Activated gamma-delta T cell (primary cell): ENCODE results near the gene LRRC37B.
"Not testable (repeated sequence)": the region's sequence is repeated elsewhere in the genome, so short reads cannot be mapped to it uniquely, and the experiment has no call there.

ENCODE experiments used
- DNase-seq: peaks from one replicate; lab custom pipeline; 2025; lab: John Stamatoyannopoulos, UW

Gene LRRC37B

DNA sequence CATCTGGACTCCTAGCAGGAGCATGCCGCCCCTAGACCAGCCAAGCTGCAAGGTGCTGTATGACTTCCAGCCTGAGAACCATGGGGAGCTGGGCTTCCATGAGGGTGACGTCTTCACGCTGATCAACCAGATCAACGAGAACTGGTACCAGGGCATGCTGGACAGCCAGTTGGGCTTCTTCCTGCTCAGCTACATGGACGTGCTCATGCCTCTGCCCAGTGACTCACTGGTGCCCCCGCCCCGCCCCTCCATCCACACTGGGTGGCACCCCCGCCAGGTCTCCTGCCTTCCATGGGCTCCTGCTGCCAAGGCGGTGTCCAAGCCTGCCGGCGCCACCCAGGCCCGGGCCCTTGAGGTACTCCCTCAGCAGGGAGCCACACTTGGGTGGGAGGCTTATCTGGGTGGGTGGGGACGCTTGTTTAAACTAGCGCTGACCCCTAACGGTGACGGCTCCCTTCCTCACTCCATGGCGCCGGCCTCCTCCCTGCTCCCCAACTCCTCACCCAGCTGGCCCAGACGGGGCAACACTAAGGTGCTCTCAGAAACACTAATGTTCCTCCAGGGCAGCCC is 34.2 kb downstream of the LRRC37B start:
- not testable (repeated sequence) for DNase-seq

GRCh38 chr17:32042266-32042665 is 35.1 kb downstream of the LRRC37B start:
- DNase-seq = not testable (repeated sequence)

DNA sequence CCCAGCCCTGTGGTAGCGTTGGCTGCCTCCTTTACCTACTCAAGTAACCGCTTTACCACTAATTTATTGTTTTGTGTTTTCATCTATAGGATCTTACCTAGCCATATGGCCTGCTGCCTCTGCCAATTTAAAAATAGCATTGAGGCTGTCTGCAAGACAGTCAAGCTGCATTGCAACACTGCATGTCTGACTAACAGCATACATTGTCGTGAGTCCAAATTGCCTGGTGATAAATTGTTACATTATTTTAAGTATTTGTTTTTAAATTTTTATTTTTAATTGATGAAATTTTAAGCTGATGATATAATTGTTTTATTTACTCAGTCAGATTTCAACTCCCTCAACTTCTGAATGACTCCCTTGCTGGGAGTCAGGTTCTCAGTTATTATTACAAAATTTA is 38.4 kb downstream of the LRRC37B start:
- DNase-seq = not testable (repeated sequence)

GRCh38 chr17:32047663-32048062 is 40.5 kb downstream of the LRRC37B start:
- not testable (repeated sequence) for DNase-seq

- not testable (repeated sequence) for DNase-seq
Observed at GRCh38 chr17:32054985-32055384, 47.8 kb downstream of the LRRC37B start.

DNA sequence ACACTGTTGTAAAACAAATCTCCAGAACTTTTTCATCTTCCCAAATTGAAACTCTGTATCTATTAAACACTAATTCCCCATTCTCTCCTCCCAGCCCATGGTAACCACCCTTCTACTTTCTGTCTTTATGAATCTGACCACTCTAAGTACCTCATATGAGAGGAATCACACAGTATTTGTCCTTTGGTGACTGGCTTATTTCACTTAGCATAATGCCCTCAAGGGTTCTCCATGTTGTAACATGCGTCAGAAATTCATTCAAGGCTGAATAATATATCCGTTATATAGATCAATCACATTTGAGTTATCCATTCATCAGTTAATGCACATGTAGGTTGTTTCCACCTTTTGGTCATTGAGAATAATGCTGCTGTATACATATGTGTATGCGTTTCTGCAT is 48.2 kb downstream of the LRRC37B start:
- not testable (repeated sequence) for DNase-seq

DNA sequence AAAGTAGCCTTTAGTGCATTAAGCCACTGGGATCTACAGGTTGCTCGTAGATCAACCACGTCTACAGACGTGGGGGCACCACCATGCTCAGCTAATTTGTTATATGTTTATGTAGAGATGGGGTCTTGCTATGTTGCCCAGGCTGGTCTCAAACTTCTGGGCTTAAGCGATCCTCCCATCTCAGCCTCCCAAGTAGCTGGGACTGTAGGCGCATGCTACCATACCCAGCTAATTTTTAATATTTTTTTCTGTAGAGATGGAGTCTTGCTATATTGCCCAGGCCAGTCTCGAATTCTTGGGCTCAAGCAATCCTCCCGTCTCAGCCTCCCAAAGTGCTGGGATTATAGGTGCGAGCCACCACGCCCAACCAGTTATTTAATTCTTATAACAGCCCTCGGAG is 49.3 kb downstream of the LRRC37B start:
- DNase-seq = not testable (repeated sequence)

DNA sequence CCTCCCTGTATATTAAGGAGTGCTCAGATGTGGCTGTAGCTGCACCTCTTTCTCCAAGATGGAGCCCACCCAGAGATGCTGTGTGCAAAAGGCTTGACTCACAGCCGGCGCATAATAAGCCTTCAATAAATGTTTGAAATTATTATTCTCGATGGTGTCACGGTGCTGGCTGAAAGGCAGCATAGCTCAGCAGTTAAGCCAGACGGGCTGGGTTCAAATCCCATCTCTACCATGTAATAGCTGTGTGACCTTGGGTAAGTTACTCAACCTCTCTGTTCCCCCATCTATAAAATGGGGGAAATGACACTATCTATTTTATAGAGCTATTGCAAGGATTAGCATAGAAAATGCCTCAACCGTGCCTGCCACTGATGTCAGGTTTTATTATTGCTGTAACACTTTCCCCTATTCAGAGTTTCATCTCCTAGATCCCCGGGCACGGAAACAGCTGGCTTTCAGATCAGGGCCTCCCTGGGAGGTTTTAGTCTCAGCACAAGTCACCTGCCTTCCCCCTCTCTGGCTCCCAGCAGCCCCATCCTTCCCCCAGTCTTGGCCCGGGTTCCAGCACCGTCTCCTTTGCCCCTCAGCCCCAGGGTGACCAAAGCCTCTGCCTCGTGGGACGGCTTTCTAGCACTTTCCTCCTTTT is 50.4 kb downstream of the LRRC37B start:
- DNase-seq = not testable (repeated sequence)

DNA sequence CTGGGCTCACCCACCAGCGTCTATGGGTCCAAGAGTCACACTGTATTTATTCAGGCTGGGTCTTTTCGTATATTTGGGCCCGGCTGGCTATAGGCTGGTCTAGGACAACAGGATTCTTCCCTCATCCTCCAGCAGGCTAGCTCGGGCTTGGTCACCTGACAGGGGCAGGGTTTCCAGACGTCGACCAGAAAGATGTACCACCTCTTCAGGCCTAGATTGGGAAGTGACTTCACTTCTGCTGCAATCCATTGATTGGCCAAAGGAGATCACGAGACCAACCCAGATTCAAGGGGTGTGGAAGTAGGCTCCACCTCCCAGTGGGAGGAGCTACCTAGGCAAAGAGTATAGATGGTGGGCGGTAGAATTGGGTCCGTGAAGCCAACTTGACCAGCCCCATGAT is 53.5 kb downstream of the LRRC37B start:
- not testable (repeated sequence) for DNase-seq

- DNase-seq = not testable (repeated sequence)
Observed at GRCh38 chr17:32061840-32062239, 54.7 kb downstream of the LRRC37B start.

DNA sequence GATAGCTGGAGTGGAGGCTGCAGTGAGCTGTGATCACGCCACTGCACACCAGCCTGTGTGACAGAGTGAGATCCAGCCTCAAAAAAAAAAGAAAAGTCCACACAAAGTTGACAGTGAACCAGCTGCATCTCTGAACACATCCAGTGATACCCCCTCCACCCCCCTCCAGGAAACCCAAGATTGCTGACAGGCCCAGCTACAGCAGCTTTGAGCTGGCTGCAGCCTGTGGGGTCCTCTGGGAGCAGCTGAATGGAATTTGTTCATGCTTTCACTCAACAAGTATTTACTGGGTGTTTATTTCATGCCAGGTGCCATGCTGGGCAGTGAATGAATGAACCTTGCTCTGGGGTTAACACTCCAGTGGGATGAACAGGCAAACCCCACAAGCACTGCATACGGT is 56.9 kb downstream of the LRRC37B start:
- not testable (repeated sequence) for DNase-seq

DNA sequence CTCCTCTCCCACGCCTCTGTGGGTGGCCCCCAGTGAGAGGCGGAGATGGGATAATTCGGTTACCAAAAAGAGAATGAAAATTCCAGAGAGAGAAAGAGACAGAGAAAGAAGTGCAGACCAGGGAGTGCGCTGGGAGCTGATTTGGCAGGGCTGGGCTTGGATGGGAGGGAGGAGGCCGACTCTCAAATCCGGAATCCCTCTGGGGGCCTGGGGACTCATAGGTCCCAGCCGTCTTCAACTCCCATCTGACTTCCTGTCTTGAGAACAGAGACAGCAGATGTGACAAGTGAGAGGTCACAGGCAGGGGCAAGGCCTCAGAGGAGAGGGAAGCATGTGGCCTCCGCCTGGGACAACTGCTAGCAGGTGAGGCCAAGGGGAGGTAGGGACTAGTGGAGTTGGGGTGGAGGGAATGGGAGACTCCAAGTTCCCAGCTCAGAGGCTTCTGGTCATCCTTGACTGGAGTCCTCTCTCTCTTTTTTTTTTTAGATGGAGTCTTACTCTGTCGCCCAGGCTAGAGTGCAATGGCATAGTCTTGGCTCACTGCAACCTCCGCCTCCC is 59.0 kb downstream of the LRRC37B start:
- not testable (repeated sequence) for DNase-seq

DNA sequence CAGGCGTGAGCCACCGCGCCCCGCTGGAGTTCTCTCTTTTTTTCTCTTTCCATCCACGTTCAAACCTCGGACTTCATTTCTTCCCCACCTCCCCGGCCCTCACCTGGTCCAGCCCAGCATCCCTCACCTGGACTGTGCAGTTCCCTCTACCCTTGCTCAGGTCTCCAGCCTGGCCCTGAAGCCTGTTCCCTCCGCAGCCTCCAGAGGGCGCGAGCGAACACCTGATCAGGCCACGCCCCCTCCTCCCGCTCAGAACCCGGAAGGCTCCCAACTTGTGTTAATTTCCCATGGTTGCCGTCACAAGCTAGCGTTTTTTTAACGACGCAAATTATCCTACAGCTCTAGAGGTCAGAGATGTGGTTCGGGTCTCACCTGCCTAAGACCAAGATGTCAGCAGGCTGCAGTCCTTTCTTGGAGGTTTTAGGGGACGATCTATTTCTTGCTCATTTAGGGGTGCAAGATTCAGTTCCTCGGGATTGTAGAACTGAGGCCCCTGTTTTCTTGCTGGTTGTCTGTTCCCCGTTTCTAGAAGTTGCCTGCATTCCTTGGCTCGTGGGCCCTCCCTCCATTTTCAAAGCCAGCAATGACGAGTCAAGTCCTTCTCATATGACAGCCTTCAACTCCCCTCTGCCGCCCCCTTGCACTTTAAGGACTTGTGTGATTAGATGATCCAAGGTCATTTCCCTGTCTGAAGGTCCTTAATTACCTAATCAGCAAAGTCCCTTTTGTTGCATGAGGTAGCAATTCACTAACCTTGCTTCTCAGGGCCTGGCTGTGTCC is 59.9 kb downstream of the LRRC37B start:
- DNase-seq = not testable (repeated sequence)

GRCh38 chr17:32069067-32069466 is 61.9 kb downstream of the LRRC37B start:
- DNase-seq = not testable (repeated sequence)

DNA sequence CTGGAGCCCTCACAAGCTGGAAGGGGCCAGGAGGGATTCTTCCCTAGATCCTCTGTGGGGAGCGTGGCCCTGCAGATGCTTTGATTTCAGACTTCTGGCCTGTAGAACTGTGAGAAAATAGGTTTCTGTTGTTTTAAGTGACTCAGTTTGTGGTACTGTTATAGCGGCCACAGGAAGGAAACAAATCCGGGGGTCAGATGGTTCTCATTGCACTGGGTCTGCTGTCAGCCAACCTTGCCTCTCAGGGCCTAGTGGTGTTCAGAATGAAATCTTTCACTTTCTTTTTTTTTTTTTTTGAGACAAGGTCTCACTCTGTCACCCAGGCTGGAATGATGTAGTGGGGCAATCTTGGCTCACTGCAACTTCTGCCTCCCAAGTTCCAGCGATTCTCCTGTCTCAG is 64.8 kb downstream of the LRRC37B start:
- DNase-seq = not testable (repeated sequence)

GRCh38 chr17:32073131-32073530 is 65.9 kb downstream of the LRRC37B start:
- not testable (repeated sequence) for DNase-seq

DNA sequence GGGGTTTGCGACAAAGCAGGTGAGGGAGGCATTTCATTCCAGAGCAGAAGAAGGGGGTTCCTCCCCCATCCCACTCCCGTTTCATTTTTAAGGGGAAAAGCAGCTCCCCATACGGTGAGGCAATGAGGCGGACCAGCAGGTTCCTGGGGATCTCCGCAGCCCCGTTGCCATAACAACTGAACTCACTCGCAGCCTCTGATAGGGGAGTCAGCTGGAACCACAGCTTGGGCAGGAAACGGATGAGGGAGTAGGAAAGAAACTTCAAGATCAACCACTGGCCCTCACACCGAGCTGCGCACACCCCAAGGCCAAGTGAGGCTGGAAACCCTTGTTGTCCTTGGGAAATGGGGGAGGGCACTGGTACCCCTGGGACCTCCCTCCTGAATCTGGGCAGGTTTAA is 72.6 kb downstream of the LRRC37B start:
- peak; percentile 19 for DNase-seq

DNA sequence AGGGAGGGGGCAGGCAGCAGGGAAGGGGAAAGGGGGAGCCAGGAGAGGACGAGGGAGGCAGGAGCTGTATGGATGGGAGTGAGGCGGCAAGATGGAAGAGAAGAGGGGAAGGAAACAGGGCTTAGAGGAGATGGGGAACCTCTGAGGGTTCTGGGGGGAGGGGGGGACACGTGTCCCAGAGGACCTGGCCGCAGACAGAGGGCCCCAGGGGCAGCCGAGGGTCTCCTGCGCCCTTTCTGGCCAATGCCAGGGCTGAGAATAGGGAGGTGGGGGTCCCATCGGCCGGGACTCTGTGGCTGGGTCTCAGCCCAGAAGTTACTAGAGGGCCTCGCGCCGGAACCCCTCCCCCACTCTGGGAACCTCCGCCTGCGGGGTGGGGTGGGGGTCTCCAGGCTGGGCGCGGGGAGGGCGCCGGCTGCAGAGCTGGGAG is 76.4 kb downstream of the LRRC37B start:
- DNase-seq = not testable (repeated sequence)

GRCh38 chr17:32084003-32084941 is 77.1 kb downstream of the LRRC37B start:
- DNase-seq = not testable (repeated sequence)

GRCh38 chr17:32084942-32085829 is 78.0 kb downstream of the LRRC37B start:
- not testable (repeated sequence) for DNase-seq
